GM15510 (cell line): ENCODE data around the gene CTTNBP2.

Experiments used
- POLR2A ChIP-seq: IDR thresholded peaks from 3 replicates; pipeline ENCODE4 v1.6.1; 2011; ENCODE audit warnings: borderline replicate concordance; ENCODE audit not compliant: insufficient read length; ENCODE audit errors: extremely low read depth

The CTTNBP2 gene

DNA sequence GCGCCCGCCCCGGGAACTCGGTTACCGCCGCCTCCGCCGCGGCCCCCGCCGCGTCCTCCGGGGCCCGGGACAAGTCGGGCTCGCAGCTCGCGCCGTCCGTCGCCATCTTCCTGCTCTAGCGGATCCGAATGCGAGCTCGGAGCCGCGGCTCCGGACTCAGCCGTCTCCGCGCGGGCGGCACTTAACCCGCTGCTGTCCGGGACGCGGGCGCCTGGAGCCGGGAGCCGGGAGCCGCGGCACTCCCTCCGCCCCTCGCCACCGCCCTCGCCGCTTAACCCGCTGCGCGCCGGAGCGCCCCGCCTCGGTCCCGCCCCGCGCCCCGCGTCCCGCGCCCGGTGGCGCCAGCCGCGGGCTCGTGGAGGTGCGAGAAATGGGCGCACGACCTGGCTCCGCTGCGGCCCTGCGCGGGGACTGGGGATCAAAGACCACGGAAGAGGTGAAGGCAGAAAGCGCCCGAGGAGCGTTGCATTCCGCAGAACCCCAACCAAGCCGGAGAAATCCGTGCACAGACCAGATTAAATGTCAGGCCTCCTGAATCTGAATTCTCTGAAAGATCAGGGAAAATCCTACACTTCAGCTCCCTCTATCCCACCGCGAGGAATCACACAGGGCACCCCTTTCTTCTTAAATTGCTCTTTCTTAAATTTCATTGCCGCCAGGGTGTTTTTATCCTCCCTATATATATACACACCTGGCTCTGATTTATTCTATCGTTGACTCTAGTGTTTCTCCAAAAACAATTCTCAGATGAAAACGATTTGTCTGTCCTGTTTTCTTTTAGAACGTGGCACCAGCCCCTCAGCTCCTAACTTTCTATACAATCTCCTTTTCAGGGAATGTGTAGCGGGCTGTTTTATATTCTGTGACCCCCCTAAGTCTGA is at the start of gene CTTNBP2:
TSS of gene CTTNBP2 (minus strand) at position 132 of the 881 bp plus-strand sequence. CDS start at position 106, 26 bp downstream.
- no peak for TF ChIP-seq POLR2A

DNA sequence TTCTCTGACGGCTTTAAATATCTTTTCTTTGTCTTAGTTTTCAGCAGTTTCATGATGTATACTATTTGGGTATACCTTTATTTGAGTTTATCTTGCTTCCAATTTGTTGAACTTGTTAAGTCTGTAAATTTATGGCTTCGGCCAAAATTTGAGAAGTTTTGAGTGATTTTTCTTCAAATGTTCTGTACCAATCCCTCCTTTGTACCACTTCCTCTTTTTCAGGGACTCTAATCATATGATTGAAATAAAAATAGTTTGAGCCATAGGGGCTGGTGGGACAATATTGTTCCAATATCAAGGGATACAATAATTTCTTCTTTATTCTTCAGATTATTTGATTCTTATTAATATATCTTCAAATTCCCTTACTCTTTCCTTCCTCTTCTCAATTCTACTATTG is 43.1 kb upstream of the CTTNBP2 start:
- TF ChIP-seq POLR2A = no peak

GRCh38 chr7:117912421-117912820 is 39.2 kb upstream of the CTTNBP2 start:
- TF ChIP-seq POLR2A = no peak

DNA sequence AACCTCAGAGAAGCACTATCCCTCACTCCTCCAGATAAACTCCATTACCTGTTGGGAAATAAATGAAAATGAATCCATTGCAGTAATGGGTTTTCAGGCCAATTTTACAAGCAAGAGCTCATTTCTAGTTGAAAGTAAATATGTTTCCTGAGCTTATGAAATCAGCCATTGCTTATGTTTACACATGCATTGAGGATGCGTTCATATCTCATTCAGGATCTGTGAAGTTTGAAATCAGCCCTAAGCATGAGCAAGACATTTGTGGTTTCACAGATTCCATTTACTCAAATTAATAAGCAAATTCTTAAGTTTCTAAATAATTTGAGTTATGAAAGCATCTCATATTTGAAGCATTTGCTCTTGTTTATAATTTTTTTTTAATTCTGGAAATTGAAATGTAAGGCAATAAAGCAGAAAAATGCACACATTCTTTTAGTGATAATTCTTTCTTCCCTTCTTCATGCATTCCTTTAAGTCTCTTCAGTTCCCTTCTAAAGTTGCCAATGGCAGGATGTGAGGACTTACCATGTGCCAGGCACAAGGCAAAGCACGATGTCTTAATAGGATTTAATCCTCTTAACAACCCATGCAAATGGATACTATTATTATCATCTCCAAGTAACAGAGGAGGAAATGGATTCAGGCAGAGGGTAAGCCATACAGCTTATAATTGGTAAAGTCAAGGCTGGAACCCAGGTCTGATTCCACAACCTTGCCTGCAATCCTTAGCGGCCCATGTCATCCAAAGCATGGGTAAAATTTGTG is 35.0 kb upstream of the CTTNBP2 start:
- no peak for TF ChIP-seq POLR2A

DNA sequence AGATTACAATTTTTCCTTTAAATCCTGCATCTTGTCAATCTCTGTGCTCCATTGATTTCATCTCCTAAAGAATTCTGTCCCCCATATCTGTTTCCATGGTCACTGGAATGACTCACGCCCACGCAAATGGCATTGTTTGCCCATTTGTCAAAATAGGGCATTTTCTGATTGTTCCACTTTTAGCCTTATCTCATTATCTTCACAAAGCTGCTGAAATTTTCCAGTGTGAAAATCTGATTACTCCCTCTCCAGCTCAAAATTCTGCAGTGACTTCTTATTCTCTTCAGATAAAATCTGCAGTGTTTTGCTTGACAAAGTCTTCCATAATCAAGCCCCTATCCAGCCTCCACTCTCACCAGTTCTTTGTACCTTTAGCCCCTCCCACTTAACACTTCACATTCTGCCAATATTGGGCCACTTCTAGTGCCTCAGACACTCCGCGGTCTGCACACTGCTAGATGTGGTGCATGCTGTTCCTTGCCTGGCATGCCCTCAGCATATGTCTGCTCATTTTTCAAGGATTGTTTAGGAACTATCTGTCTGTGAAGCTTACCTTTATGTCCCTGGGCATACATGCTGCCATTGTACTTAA is 33.9 kb upstream of the CTTNBP2 start:
- TF ChIP-seq POLR2A = no peak

DNA sequence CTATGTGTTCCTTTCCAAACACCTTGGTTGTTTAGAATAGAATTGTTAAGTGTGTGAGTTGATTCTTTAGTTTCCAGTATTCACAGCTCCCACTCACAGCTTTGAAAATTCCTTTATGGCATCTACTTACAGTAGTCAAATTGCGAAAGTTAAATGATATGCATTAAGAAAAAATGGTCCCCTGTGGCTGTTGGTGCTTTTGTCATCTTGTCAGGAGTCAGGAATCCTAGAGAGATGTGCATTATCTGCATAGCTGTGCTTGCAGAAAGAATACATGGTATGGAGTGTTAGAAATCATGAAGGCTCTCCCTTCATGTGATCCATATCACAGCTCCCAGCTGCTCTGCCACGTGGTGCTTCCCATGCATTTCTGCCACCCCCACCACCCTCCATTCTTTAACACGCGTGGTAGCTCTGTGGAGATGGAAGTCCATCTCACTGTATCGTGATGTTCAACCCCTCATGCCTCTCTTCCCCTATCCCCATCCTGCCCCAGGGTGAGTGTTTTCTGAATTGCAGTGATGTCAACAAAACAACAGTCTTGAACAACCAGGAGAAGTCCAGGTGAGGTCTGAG is 29.2 kb upstream of the CTTNBP2 start:
- no peak for TF ChIP-seq POLR2A

DNA sequence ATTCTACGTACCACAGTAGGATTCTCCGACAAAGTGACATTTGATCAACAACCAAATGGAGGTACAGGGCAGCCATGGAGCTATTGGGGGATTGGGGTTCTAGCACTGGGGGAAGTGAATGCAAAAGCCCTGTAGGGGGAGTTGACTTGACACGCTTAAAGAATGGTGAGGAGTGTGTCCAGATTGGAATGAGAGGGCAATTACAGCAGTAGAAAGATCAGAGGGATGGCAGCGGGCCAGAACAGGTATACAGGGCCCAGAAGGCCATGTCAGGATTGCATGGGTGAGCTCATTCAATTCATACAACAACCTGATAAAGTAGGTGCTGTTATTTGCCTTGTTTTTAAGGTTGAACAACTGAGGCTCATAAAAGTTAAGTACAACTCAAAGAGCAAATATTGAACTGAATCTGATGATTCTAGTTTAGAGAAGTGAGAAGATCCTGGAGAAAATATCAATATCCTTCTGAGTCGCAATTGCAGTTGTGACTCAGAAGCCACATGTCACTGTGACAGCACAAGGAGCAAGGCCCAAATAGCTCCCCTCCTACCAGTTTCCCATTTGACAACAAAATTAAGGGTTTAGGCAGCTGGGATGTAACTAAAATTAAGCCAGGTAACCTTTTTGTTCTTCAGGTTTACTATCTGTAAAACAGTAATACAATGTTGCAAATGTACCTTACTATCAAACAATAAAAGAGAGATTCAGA is 28.0 kb upstream of the CTTNBP2 start:
- TF ChIP-seq POLR2A = no peak

GRCh38 chr7:117896339-117896738 is 23.1 kb upstream of the CTTNBP2 start:
- no peak for TF ChIP-seq POLR2A

DNA sequence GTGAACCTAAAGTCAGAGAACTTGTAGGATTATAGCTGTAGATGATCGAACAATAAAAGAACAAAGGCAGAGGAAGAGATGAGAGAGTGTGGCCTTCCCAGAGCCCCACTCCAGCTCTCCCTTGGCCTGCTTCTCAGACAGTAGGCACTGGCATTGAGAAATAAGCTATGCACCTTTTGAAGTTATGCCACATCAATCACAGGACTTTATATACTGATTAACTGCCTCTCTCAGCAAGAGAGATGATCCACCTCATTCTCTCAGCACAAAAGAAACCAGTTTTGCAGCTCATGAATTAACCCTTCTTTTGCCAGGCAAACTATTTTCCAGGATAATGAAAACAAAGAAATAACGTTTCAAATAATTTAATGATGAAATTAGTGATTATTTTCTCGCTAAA is 22.0 kb upstream of the CTTNBP2 start:
- no peak for TF ChIP-seq POLR2A

- TF ChIP-seq POLR2A = no peak
Measured at GRCh38 chr7:117894037-117894436, 20.8 kb upstream of the CTTNBP2 start.

DNA sequence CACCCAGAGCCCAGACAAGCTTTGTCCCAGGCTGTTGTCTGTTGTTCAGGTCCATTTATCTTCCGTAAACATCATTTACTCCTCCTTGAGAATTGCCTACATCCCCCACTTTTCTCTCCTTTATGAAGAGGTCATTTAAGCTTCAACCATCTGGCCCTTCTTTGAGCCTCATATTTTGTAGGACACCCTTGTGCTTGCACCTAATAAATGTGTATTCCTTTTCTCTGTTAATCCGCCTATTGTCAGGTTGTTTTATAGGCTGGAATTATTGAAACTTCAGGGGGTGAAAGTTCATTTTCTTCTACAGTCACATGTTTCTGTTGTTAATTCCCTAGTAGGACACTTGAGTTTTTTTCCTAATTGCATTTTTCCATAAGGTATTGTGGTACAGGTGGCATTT is 19.6 kb upstream of the CTTNBP2 start:
- no peak for TF ChIP-seq POLR2A

DNA sequence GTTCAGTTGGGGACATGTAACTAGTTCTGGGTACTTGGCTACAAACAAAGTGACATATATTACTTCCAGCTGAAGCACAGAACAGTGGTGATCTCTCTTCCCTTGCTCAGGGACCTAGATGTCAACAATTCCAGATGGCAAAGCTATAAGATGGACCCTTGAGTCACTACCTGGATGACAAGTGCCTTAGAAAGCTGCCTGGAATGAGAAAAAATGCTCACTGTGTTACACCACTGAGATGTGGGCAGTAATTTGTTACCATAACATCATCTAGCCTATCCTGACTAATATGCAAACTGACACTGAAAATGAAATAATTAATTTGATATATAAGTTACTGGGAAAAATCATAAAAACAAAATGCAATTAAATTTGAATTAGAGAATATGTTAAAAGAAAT is 16.4 kb upstream of the CTTNBP2 start:
- TF ChIP-seq POLR2A = no peak

- TF ChIP-seq POLR2A = no peak
Measured at GRCh38 chr7:117888627-117889026, 15.4 kb upstream of the CTTNBP2 start.

GRCh38 chr7:117882594-117882993 is 9.4 kb upstream of the CTTNBP2 start:
- TF ChIP-seq POLR2A = no peak
